ENCODE measurements around the gene HMGCS2.

- TF ChIP-seq CTCF (IDR thresholded peaks at IDR 0.05), result no peak
- TF ChIP-seq POLR2A (IDR thresholded peaks at IDR 0.05), result no peak
Observed at GRCh38 chr1:119743308-119743707, 25.4 kb downstream of the HMGCS2 start.
